Femur (tissue), 1 donor: ENCODE data around the gene MMP7.

ENCODE experiments used
- DNase-seq: peaks from one replicate; pipeline ENCODE4 v3.0.0-alpha.2; 2017

MMP7 gene

GRCh38 chr11:102530558-102530957, at the start of gene MMP7:
Gene MMP7 (minus strand): TSS chr11:102530747. CDS start chr11:102530700, 47 bp downstream.
- no peak for DNase-seq

DNA sequence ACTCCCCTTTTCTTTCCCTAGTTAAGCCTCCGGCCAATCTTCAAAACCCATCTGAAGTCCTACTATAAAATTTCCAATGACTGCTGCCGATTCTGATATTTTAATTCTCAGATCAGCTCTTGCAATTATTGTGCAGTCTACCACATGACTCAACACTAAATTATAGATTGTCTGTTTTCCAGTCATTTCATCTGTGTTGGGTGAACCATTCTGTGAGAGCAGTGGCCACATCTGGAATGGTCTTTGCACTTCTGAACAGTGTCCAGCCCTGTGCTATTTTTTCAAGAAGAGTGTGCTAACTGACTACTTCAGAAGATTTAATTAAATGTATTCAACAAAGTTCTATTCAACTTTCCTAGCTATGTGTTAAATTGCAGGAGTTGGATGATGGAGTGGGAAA, 47.2 kb upstream of the MMP7 start:
- no peak for DNase-seq

GRCh38 chr11:102577182-102577581, 46.6 kb upstream of the MMP7 start:
- no peak for DNase-seq

DNA sequence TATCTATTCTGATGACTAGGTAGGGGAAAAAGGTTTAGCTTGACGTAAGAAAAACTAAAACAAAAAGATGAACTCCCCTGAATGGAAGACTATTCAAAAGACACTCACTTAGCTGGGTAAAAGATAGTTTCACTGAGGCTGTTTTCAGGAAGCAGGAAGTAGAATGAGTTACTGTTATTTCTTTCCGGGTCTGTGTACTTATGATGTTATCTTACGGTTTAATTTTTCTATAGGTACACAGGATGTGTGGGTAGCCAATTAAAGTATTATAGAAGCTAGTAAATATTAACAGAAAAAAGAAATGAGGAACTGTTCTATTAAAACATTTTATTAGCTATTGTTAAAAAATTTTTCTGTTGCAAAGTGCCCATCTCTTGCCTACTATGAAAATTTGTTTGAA, 45.8 kb upstream of the MMP7 start:
- no peak for DNase-seq

DNA sequence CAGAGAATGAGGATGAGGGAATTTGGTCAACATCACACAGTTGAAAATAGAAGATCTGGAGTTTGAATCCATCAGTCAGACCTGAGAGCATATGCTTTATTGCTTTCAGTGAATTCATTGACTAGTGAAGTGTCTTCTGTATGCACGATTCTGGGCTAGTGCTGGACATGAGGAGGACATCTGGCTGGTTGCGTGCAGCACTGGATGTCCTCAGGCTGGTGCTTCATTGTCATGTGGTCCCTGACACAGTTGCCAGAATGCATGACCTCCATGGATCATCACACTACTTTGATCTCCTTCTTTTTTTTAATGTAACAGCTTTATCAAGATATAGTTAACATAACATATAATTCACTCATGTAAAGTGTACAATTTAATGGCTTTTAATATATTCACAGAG, 44.5 kb upstream of the MMP7 start:
- no peak for DNase-seq

DNA sequence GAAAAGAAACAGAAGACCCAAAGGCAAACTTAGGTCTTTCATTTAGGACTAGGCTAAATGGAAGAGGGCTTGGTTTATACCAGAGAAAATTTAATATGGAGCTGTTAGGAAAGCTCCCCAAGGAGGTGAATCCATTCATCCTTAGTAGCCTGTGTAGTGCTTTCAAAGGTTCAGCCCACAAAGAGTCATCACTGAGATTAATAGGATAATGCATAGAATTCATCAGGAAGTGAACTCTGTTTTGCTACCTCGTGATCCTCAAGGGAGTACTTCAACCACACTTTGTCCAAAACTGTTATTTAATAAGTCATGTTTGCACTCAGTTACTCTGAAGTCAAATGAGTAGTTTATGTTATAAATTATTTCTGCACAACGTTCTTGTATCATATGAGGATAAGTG, 43.3 kb upstream of the MMP7 start:
- no peak for DNase-seq

DNA sequence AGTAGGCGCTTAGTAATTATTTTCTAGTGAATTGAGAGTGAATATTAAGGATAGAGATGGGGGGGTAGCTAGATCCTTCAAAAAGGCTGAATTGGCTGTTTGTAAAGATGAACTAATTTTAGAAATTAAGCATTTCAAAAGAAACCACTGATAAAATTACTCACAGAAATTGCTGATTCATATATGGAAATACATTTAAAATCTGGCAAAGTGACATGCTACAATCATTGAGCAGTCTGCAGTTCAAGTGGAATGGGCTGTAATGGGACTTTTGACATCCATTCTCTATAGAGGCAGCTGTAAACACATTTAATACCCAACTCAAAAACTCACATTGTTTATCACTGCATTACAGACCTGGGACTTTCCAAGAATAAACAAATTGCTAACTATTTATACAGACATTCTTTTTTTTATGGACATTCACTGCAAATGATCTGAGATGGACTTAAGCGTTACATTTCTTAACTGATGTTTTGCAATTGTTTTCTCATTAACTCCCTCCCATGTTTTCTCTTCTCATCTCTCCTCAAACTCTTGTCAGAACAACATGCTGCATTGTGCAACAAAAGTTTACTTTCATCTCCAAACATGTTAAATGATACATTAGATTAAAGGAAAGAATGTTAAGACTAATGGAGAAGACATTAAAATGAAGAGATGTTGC, 42.1 kb upstream of the MMP7 start:
- no peak for DNase-seq

DNA sequence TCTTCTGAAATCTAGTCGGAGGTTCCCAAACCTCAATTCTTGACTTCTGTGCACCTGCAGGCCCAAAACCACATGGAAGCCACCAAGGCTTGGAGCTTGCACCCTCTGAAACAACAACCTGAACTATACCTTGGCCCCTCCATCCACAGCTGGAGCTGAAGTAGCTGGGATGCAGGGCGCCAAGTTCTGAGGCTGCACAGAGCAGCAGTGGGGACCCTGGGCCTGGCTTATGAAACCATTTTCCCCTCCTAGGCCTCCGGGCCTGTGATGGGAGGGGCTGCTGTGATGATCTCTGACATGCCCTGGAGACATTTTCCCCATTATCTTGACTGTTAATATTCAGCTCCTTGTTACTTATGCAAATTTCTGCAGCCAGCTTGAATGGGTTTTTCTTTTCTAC, 38.3 kb upstream of the MMP7 start:
- DNase-seq: no peak

DNA sequence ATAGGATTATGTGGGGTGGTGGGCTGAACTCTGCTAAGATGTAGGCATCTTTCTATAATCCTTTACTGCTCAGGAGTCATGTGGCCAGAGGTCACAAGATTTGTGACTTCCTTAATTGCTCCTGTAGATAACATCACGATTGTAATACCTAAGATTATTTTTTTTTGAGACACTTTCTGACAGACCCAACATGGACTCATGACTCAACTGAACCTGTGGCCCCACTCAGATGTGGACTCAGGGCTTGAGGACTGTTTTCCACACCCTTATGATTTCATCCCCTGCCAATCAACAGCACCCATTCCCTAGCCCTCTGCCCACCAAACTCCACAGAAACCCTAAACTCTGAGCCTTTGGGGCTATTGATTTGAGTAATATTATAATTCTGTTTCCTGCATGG, 35.6 kb upstream of the MMP7 start:
- no peak for DNase-seq

DNA sequence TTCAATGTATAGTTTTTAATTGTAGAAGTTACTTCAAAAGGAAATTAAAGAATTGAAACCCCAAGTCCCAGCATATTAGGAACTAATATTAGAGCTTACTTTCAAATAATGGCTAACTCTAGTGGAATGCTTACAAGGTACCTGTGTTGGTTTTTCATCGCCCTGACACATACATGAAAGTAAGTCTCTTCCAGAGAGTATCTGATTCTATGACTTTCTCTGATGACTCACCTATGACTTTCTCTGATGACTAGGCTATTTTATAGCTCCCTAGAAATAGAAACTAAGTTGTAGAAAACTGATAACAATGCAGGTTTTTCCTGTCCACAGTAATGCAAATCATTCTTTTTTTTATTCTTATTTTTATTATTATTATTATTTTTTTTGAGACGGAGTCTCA, 33.6 kb upstream of the MMP7 start:
- no peak for DNase-seq

- no peak for DNase-seq
These were observed 31.1 kb upstream of the MMP7 start for GRCh38 chr11:102561636-102562035.

DNA sequence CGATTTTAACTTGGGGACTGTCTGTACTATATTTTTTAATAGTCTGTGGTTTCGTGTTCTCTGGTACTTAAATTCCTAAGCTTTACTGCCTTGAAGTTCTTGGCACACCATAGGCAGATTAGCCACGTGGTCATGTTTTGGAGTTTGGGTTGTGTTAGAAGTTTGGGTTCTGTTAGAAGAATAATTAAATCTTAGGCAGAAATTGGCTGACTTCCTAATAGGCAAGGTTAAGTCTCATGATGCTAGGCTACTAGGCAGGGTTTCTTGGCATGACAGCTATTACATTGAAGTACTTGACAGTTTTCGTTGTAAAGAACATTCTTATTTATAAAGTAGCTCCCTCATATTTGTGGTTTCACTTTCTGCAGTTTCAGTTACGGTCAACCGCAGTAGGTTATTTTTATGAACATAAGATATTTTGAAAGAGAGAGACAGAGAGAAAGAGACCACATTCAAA, 30.0 kb upstream of the MMP7 start:
- DNase-seq: peak; percentile 29

GRCh38 chr11:102559839-102560238, 29.3 kb upstream of the MMP7 start:
- no peak for DNase-seq

- DNase-seq: no peak
These were observed 24.5 kb upstream of the MMP7 start for GRCh38 chr11:102555091-102555490.

DNA sequence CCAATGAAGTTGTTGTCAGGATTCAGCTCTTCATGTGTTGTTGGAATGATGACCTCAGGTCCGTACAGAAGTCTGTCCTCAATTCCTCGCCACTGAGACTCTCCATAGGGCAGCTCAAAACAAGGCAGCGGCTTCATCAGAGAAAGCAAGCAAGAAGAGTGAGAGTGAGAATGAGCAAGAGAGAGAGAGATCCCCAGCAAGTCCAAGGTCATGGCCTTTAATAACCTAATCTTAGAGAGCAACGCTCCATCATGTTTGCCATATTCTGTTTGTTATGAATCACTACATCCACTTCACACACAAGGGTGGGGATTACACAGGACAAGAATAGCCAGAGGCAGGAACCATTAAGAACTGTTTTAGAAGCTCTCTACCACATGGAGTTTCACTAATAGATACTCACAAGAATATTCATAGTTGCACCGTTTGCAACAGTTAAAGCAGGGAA, 23.3 kb upstream of the MMP7 start:
- no peak for DNase-seq

GRCh38 chr11:102552447-102553194, 22.1 kb upstream of the MMP7 start:
- no peak for DNase-seq

GRCh38 chr11:102552020-102552419, 21.5 kb upstream of the MMP7 start:
- DNase-seq: no peak

DNA sequence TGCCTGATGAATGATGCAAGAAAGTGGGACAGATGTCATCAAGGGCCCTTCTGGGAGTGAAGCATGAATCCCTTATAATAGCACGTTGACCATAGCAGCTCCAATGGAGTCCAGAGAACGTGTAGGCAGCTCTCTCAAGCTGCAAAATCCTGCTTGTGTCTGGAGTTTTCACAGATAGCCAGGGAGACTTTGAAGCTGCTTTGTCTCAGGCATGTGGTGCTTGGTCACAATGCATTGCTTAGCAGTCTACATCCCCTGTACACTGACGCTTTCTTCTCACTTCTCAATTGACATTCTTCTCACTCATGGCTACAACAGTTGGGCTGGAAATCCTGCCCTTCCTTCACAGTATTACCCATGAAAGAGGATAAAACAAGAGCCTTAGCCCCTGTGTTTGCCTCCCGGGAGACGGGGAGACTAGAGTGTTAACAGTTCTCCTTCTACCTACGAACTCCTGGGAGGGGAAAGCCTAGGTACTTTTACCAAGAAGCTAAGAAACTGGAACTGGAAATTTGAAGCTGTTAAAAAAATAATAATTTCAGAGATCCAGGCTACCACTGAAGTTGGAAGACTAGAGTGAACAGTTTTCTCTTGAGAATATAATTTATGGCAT, 20.7 kb upstream of the MMP7 start:
- DNase-seq: no peak

DNA sequence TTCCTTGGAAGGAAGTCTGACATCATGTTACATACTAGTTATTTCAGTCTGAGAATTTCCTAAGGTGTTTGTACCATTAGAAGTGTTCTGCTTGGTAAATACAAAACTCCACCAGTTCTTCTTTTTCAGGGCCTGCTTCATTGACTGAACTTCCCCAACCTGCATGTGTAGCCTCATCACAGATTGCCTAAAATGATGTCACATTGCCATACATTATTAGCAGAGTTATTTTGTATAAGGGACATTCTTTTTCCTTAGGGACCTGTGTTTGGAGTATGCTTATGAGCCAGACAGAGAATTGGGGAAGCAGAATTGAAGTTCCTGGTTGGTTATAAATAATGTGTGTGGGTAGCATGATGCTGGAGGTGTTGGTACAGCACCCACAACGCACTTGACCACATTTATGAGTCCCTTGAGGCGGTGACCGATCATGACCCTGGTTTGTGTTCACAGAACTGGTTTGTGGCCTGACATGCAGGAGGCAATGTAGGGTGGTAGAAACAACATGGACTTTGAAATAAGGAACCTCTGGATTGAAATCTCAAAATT, 16.4 kb upstream of the MMP7 start:
- DNase-seq: no peak

GRCh38 chr11:102546427-102546826, 15.9 kb upstream of the MMP7 start:
- DNase-seq: no peak

GRCh38 chr11:102545701-102546100, 15.2 kb upstream of the MMP7 start:
- DNase-seq: no peak

DNA sequence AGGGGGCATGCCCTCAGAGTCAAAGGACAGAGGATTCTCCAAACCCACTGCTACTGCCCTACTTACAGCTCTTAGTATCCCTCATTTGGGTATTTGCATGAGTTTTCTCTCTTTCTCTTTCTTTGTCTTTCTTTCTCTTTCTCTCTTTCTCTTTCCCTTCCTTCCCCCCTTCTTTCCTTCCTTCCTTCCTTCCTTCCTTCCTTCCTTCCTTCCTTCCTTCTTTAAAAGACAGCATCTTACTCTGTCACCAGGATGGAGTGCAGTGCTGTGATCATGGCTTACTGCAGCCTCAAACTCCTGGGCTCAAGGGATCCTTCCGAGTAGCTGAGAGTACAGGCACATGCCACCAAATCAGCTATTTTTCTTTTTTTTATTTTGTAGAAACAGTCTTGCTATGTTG, 14.0 kb upstream of the MMP7 start:
- no peak for DNase-seq

GRCh38 chr11:102539567-102539966, 9.0 kb upstream of the MMP7 start:
- DNase-seq: no peak

GRCh38 chr11:102538932-102539331, 8.4 kb upstream of the MMP7 start:
- no peak for DNase-seq
